Neural progenitor cell (in vitro differentiated cells): ENCODE measurements around the gene VAV1. TPM values are rescaled to one million over a fixed set of nuclear protein-coding genes. Genes with fewer than 3 reads are reported as not detected.

Source experiments
- DNase-seq: peaks from one replicate; pipeline ENCODE4 v3.0.0-alpha.2; 2016; ENCODE audit warnings: low spot score
- H2AFZ ChIP-seq: fragments of 200-600 bp; sonication (generic); replicated peaks from 2 replicates; pipeline ENCODE4 v1.6.1; 2016; ENCODE audit warnings: antibody characterized with exemption
- H3F3A ChIP-seq: fragments of 200-600 bp; sonication (generic); 2 replicates; pipeline ENCODE4 v1.6.1; 2016; ENCODE audit warnings: antibody characterized with exemption, low read depth
- H3K27ac ChIP-seq: fragments of 200-600 bp; sonication (generic); 2 replicates; pipeline ENCODE4 v1.5.1; 2016; ENCODE audit warnings: mild to moderate bottlenecking
- H3K27me3 ChIP-seq: fragments of 200-600 bp; sonication (generic); 2 replicates; pipeline ENCODE4 v1.6.1; 2016; ENCODE audit warnings: mild to moderate bottlenecking, moderate library complexity
- H3K36me3 ChIP-seq: fragments of 200-600 bp; sonication (generic); 2 replicates; pipeline ENCODE4 v1.5.1; 2016
- H3K4me1 ChIP-seq: fragments of 200-600 bp; sonication (generic); 2 replicates; pipeline ENCODE4 v1.6.1; 2016; ENCODE audit warnings: mixed run types
- H3K4me2 ChIP-seq: fragments of 200-600 bp; sonication (generic); 2 replicates; pipeline ENCODE4 v1.6.1; 2016
- H3K4me3 ChIP-seq: fragments of 200-600 bp; sonication (generic); 2 replicates; pipeline ENCODE4 v1.5.1; 2016
- H3K79me2 ChIP-seq: fragments of 200-600 bp; sonication (generic); 2 replicates; pipeline ENCODE4 v1.6.1; 2016; ENCODE audit warnings: low read depth
- H3K9ac ChIP-seq: fragments of 200-600 bp; sonication (generic); 2 replicates; pipeline ENCODE4 v1.6.1; 2016
- H3K9me3 ChIP-seq: fragments of 200-600 bp; sonication (generic); 2 replicates; pipeline ENCODE4 v1.5.1; 2016; ENCODE audit warnings: low read depth
- H4K20me1 ChIP-seq: fragments of 200-600 bp; sonication (generic); 2 replicates; pipeline ENCODE4 v1.6.1; 2016; ENCODE audit warnings: low read depth
- H3K27ac Mint-ChIP-seq: 3 replicates; pipeline ENCODE4 v1.8.0; 2021; ENCODE audit warnings: mixed read lengths
- H3K27me3 Mint-ChIP-seq: 2 replicates; pipeline ENCODE4 v1.8.0; 2022; ENCODE audit warnings: low read depth, mild to moderate bottlenecking, inconsistent platforms, moderate library complexity, mixed read lengths; ENCODE audit not compliant: insufficient read depth
- H3K36me3 Mint-ChIP-seq: 3 replicates; pipeline ENCODE4 v1.8.0; 2021; ENCODE audit warnings: mixed read lengths
- H3K4me1 Mint-ChIP-seq: 3 replicates; pipeline ENCODE4 v1.8.0; 2021; ENCODE audit warnings: mixed read lengths
- H3K4me3 Mint-ChIP-seq: 3 replicates; pipeline ENCODE4 v1.8.0; 2021; ENCODE audit warnings: mild to moderate bottlenecking, moderate library complexity, mixed read lengths
- H3K9me3 Mint-ChIP-seq: 3 replicates; pipeline ENCODE4 v1.8.0; 2020; ENCODE audit warnings: mixed read lengths
- CTCF ChIP-seq: fragments of 200-600 bp; sonication (generic); IDR thresholded peaks from 2 replicates; pipeline ENCODE4 v1.5.1; 2017; ENCODE audit warnings: antibody characterized with exemption, mild to moderate bottlenecking
- EZH2 ChIP-seq: fragments of 200-600 bp; sonication (generic); IDR thresholded peaks from 2 replicates; pipeline ENCODE4 v1.6.1; 2017; ENCODE audit warnings: antibody characterized with exemption, mild to moderate bottlenecking, moderate library complexity
- EZH2phosphoT487 ChIP-seq: fragments of 200-600 bp; sonication (generic); IDR thresholded peaks from 2 replicates; pipeline ENCODE4 v1.6.1; 2017; ENCODE audit warnings: antibody characterized with exemption
- total RNA-seq: library from RNA; depleted of rRNA; stranded (reverse); fragments of >200 nt; gene quantifications from 2 replicates; pipeline ENCODE4 v1.2.3, GENCODE V29; 2015; ENCODE audit warnings: low replicate concordance

The VAV1 gene
- total RNA-seq, 1 donor from 2014 or later: not detected

DNA sequence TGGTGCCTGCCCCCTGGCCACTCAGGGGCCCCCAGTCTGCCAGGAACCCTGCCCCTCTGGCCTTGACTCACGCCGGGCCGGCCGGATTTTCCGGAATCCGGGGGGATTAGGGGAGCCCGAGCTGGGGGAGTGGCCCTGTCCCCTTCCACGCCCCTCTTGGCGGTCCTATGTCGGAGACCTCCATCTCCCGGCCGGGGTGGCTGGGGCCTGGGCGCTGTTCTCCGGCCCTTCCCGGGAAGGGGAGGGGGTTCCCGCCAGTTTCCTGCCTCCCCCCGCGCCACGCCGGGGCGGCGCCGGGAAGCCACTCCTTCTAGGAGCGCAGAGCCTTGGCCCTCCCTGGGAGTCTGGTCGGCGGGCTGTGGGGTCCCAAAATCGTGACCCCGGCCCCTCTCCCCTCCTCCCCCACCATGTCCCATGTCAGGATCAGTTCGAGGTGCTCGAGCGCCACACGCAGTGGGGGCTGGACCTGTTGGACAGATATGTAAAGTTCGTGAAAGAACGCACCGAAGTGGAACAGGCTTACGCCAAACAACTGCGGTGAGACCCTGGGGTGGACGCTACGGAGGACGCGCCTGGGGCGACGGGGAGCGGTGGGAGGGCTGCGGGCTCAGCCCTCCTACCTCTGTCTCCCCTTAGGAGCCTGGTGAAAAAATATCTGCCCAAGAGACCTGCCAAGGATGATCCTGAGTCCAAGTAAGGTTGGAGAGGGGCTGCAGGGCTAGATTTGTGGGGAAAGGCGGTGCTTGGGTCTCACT lies 31.7 kb upstream of the VAV1 start:
- Histone ChIP-seq H3K79me2 (peaks cover 32% of the 10 kb centered on the region), H3K9me3 (no peaks in the 10 kb centered on the region), H3K36me3 (no peaks in the 10 kb centered on the region), H3F3A (peaks cover 68% of the 10 kb centered on the region), H3K4me3 (peak overlapping the region; percentile 80), H2AFZ (peak overlapping the region; percentile 4), H3K27me3 (no peaks in the 10 kb centered on the region), H3K9ac (no peak overlapping the region), H4K20me1 (no peaks in the 10 kb centered on the region), H3K27ac (no peak overlapping the region), H3K4me1 (peaks cover 53% of the 10 kb centered on the region), H3K4me2 (peak overlapping the region; percentile 81)
- DNase-seq: peak; percentile 89
- Mint-ChIP-seq H3K36me3 (peaks cover 10% of the 10 kb centered on the region), H3K27me3 (peaks cover 6% of the 10 kb centered on the region), H3K4me1 (peaks cover 61% of the 10 kb centered on the region), H3K9me3 (no peaks in the 10 kb centered on the region), H3K27ac (no peak overlapping the region), H3K4me3 (peak overlapping the region; percentile 89)
- TF ChIP-seq EZH2phosphoT487 (no peak), EZH2 (peak; percentile 40)

DNA sequence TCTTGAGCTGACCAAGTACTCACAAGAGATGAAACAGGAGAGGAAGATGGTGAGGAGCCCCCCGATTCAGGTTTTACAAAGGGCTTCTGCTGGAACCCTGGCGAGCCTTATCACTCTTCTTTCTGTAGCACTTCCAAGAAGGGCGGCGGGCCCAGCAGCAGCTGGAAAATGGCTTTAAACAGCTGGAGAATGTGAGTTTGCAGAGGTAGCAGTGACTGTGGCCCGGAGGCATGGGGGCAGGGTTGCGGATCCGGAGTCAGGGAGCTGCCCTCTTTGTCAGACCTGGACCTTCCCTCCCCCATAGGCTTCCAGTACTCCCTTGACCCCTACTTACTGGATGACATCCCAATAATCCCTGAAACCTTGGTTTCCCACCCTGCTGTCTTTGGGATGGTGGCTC lies 29.4 kb upstream of the VAV1 start:
- DNase-seq: peak; percentile 36
- H2AFZ ChIP-seq: no peak overlapping the region
- peak overlapping the region; percentile 62 for H3K4me3 Mint-ChIP-seq
- TF ChIP-seq EZH2 (no peak), CTCF (no peak), EZH2phosphoT487 (no peak)
- H3K36me3 Mint-ChIP-seq: peaks cover 10% of the 10 kb centered on the region
- peak overlapping the region; percentile 92 for H3K27ac ChIP-seq
- no peak overlapping the region for H3K4me3 ChIP-seq
- no peaks in the 10 kb centered on the region for H3K9me3 Mint-ChIP-seq
- peaks cover 56% of the 10 kb centered on the region for H3F3A ChIP-seq
- H4K20me1 ChIP-seq: no peaks in the 10 kb centered on the region
- H3K9me3 ChIP-seq: no peaks in the 10 kb centered on the region
- peak overlapping the region; percentile 92 for H3K27ac Mint-ChIP-seq
- peaks cover 3% of the 10 kb centered on the region for H3K36me3 ChIP-seq
- peaks cover 25% of the 10 kb centered on the region for H3K79me2 ChIP-seq
- no peaks in the 10 kb centered on the region for H3K27me3 ChIP-seq
- peaks cover 47% of the 10 kb centered on the region for H3K4me1 ChIP-seq
- peak overlapping the region; percentile 68 for H3K4me2 ChIP-seq
- peaks cover 2% of the 10 kb centered on the region for H3K27me3 Mint-ChIP-seq
- H3K4me1 Mint-ChIP-seq: peaks cover 49% of the 10 kb centered on the region
- no peak overlapping the region for H3K9ac ChIP-seq

DNA sequence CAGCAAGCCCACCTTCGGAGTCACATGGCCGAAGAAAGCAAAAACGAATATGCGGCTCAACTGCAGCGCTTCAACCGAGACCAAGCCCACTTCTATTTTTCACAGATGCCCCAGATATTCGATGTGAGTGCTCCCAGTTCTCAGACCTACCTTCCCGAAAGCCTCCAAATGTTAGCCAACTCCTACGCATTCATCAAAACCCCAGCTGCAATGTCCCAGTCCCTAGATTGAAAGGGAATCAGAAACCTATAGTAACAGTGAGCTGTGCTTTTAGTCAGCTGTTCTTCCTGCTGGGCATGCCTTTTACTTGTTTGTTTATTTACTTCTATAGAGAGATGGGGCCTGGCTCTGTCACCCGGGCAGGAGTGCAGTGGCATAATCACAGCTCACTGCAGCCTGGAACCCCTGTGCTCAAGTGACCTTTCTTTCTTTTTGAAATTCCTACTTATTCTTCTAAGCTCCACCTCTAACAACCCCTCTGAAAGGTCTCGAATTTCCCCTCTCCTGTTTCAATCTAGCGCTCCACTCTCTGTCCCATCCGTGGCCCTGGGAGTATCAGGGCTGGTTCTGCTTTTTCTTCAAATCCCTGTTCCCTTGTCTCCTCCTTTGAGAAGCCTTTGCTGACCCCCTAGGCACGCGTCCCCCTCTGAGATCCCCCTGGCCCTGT lies 28.7 kb upstream of the VAV1 start:
- Mint-ChIP-seq H3K27ac (peak overlapping the region; percentile 87), H3K9me3 (no peaks in the 10 kb centered on the region), H3K4me3 (peak overlapping the region; percentile 72), H3K36me3 (peaks cover 10% of the 10 kb centered on the region), H3K27me3 (peaks cover 2% of the 10 kb centered on the region), H3K4me1 (peaks cover 41% of the 10 kb centered on the region)
- peak overlapping the region; percentile 27 for H3K4me3 ChIP-seq
- no peak overlapping the region for H2AFZ ChIP-seq
- TF ChIP-seq CTCF: no peak
- peak; percentile 77 for DNase-seq
- H3K27me3 ChIP-seq: no peaks in the 10 kb centered on the region
- peak overlapping the region; percentile 68 for H3K4me2 ChIP-seq
- H4K20me1 ChIP-seq: no peaks in the 10 kb centered on the region
- H3F3A ChIP-seq: peaks cover 49% of the 10 kb centered on the region
- no peak overlapping the region for H3K9ac ChIP-seq
- peaks cover 3% of the 10 kb centered on the region for H3K36me3 ChIP-seq
- H3K27ac ChIP-seq: peak overlapping the region; percentile 92
- peaks cover 43% of the 10 kb centered on the region for H3K4me1 ChIP-seq
- no peaks in the 10 kb centered on the region for H3K9me3 ChIP-seq
- peaks cover 25% of the 10 kb centered on the region for H3K79me2 ChIP-seq
